K562 (cell line): Measurements from ENCODE around the gene SLC15A5. TPM values are rescaled to one million over a fixed set of nuclear protein-coding genes. Genes with fewer than 3 reads are reported as not detected.

ENCODE experiments used
- ATAC-seq: fragments of 200-7000 bp; cut with Tn5 transposase; 3 replicates; pipeline ENCODE4 v1.9.1; 2020; ENCODE audit warnings: moderate library complexity
- BruUV-seq: library from RNA; stranded (reverse); fragments of 400-500 nt; replicated peaks from 2 replicates; lab custom pipeline; 2021; lab: Mats Ljungman, UMichigan
- CTCF ChIA-PET: fragments of 300-600 bp; formaldehyde crosslinking; extraction: SDS; loops from one replicate; lab custom pipeline; 2021; ENCODE audit warnings: low intra/inter-chr PET ratio; lab: Yijun Ruan, JAX
- POLR2A ChIA-PET: fragments of 300-600, 350-650 bp; sonication (Branson Sonifier 250); formaldehyde crosslinking; extraction: SDS; loops from one replicate; lab custom pipeline; 2021; ENCODE audit warnings: antibody characterized with exemption, inconsistent platforms; lab: Yijun Ruan, JAX
- DNase-seq, 4 experiments: peaks; one replicate each; pipeline versions ENCODE4 v3.0.0 to v3.0.0-alpha.2; 2011 to 2018; ENCODE audit warnings: low spot score in 3 of 4, mixed read lengths in 3 of 4; ENCODE audit errors: extremely low read depth in 1 of 4
- FAIRE-seq: peaks from 2 replicates; lab custom pipeline; 2011; peaks lifted over from hg19 to GRCh38; lab: Jason Lieb, UNC
- H2AFZ ChIP-seq: 2 replicates; pipeline ENCODE4 v1.6.0; 2011; ENCODE audit warnings: low read depth, low read length, control low read depth, inconsistent platforms
- H3K27ac ChIP-seq: fragments of 200-600 bp; 3 replicates; pipeline ENCODE4 v1.8.0; 2011; ENCODE audit warnings: low read depth, mild to moderate bottlenecking, control low read depth, inconsistent platforms, low read length, moderate library complexity, mixed read lengths; ENCODE audit errors: extremely low read depth
- H3K27me3 ChIP-seq, 2 experiments: fragments of 300-600 bp in 1 of 2; 2 replicates in 1 of 2; 3 replicates in 1 of 2; pipeline versions ENCODE4 v1.6.0 to v1.8.0; 2011; ENCODE audit warnings: inconsistent platforms in 2 of 2, low read length in 2 of 2, mild to moderate bottlenecking in 1 of 2, mixed read lengths in 1 of 2, moderate library complexity in 1 of 2; ENCODE audit not compliant: control insufficient read depth in 2 of 2, insufficient read depth in 2 of 2
- H3K36me3 ChIP-seq: fragments of 300-600 bp; 3 replicates; pipeline ENCODE4 v1.8.0; 2011; ENCODE audit warnings: mild to moderate bottlenecking, low read length, inconsistent platforms; ENCODE audit not compliant: control insufficient read depth, insufficient read depth
- H3K4me1 ChIP-seq, 2 experiments: fragments of 200-600 bp in 1 of 2; replicated peaks in 1 of 2; 2 replicates in 1 of 2; 3 replicates in 1 of 2; pipeline versions ENCODE4 v1.5.1 to v1.8.0; 2011; ENCODE audit warnings: inconsistent platforms in 2 of 2, low read length in 2 of 2, mild to moderate bottlenecking in 1 of 2, mixed read lengths in 1 of 2, moderate library complexity in 1 of 2; ENCODE audit not compliant: control insufficient read depth in 2 of 2, insufficient read depth in 2 of 2
- H3K4me2 ChIP-seq: 2 replicates; pipeline ENCODE4 v1.6.1; 2011; ENCODE audit warnings: low read length, control low read depth, inconsistent platforms, mixed read lengths; ENCODE audit not compliant: insufficient read depth
- H3K4me3 ChIP-seq: fragments of 200-600 bp; sonication (generic), shearing (Covaris generic); 2 replicates; pipeline ENCODE4 v1.5.1; 2016; ENCODE audit warnings: control low read depth, inconsistent platforms
- H3K79me2 ChIP-seq: fragments of 200-600 bp; 3 replicates; pipeline ENCODE4 v1.8.0; 2011; ENCODE audit warnings: low read length, inconsistent platforms; ENCODE audit not compliant: control insufficient read depth, insufficient read depth
- H3K9ac ChIP-seq, 2 experiments: 2 replicates each; pipeline versions ENCODE4 v1.6.0 to v1.6.1; 2011; ENCODE audit warnings: low read depth in 2 of 2, low read length in 2 of 2, control low read depth in 1 of 2, inconsistent platforms in 1 of 2, mild to moderate bottlenecking in 1 of 2, mixed read lengths in 1 of 2; ENCODE audit not compliant: insufficient read depth in 1 of 2
- H3K9me1 ChIP-seq: one replicate; pipeline ENCODE4 v1.6.0; 2011; ENCODE audit warnings: inconsistent platforms, mild to moderate bottlenecking, low read length, moderate library complexity; ENCODE audit not compliant: control insufficient read depth, insufficient read depth
- H3K9me3 ChIP-seq: replicated peaks from 2 replicates; pipeline ENCODE4 v1.5.1; 2011; ENCODE audit warnings: low read depth, low read length, inconsistent platforms; ENCODE audit not compliant: control insufficient read depth, insufficient read depth
- H4K20me1 ChIP-seq: replicated peaks from 2 replicates; pipeline ENCODE4 v1.6.1; 2011; ENCODE audit warnings: low read length, inconsistent platforms, mixed read lengths; ENCODE audit not compliant: control insufficient read depth, insufficient read depth
- AFF1 ChIP-seq, 2 experiments: fragments of 450-650 bp; IDR thresholded peaks; 2 replicates each; pipeline ENCODE4 v1.6.1; 2018; ENCODE audit warnings: mild to moderate bottlenecking in 2 of 2, low read depth in 1 of 2; ENCODE audit not compliant: partially characterized antibody in 2 of 2
- BRD9 ChIP-seq: fragments of 450-650 bp; IDR thresholded peaks from 2 replicates; pipeline ENCODE4 v1.6.1; 2018; ENCODE audit warnings: low read depth; ENCODE audit not compliant: partially characterized antibody
- CEBPB ChIP-seq: fragments of 450-650 bp; IDR thresholded peaks from 2 replicates; pipeline ENCODE4 v1.6.1; 2016; ENCODE audit warnings: missing genetic modification characterization, missing compliant biosample characterization
- CLOCK ChIP-seq: fragments of 250-450 bp; sonication (Bioruptor Pico); IDR thresholded peaks from 2 replicates; pipeline ENCODE4 v1.4.0; 2020; ENCODE audit warnings: mild to moderate bottlenecking, moderate library complexity, borderline replicate concordance
- DNMT1 ChIP-seq: fragments of 450-650 bp; IDR thresholded peaks from 2 replicates; pipeline ENCODE4 v1.6.1; 2016; ENCODE audit warnings: antibody characterized with exemption, mild to moderate bottlenecking
- JUNB ChIP-seq: fragments of 450-650 bp; formaldehyde crosslinking; conservative IDR thresholded peaks from 2 replicates; pipeline ENCODE4 v1.4.0; 2020; ENCODE audit warnings: mild to moderate bottlenecking
- NCOR1 ChIP-seq: fragments of 450-650 bp; IDR thresholded peaks from 2 replicates; pipeline ENCODE4 v1.6.1; 2016; ENCODE audit warnings: mild to moderate bottlenecking, moderate library complexity
- POLR3G ChIP-seq: IDR thresholded peaks from 2 replicates; pipeline ENCODE4 v1.6.1; 2011; ENCODE audit not compliant: insufficient read length, insufficient replicate concordance; ENCODE audit errors: extremely low read depth
- PTBP1 ChIP-seq: fragments of 200-400 bp; formaldehyde crosslinking; IDR thresholded peaks from 2 replicates; pipeline ENCODE4 v1.6.1; 2017; ENCODE audit warnings: low read depth, low read length
- RBM25 ChIP-seq: fragments of 200-400 bp; formaldehyde crosslinking; IDR thresholded peaks from 2 replicates; pipeline ENCODE4 v1.6.1; 2018; ENCODE audit warnings: low read length, low read depth, moderate library complexity; ENCODE audit not compliant: severe bottlenecking
- TFE3 ChIP-seq: fragments of 450-650 bp; formaldehyde crosslinking; IDR thresholded peaks from 2 replicates; pipeline ENCODE4 v1.4.0; 2020; ENCODE audit warnings: mild to moderate bottlenecking, mixed read lengths
- TGIF2 ChIP-seq: sonication (generic); formaldehyde crosslinking; IDR thresholded peaks from 2 replicates; pipeline ENCODE4 v1.8.1; 2022; ENCODE audit warnings: mild to moderate bottlenecking, missing genetic modification reagents, moderate library complexity
- TOE1 ChIP-seq, 2 experiments: fragments of 450-650 bp in 1 of 2; sonication (generic) in 1 of 2; formaldehyde crosslinking in 1 of 2; IDR thresholded peaks; 2 replicates each; pipeline versions ENCODE4 v1.7.1 to v1.8.0; 2016 to 2022; ENCODE audit warnings: borderline replicate concordance in 2 of 2, mild to moderate bottlenecking in 2 of 2, antibody characterized with exemption in 1 of 2, inconsistent platforms in 1 of 2, low read depth in 1 of 2, missing genetic modification reagents in 1 of 2, moderate library complexity in 1 of 2
- ZNF239 ChIP-seq: fragments of 250-450 bp; sonication (Bioruptor Pico); IDR thresholded peaks from 2 replicates; pipeline ENCODE4 v1.4.0; 2020; ENCODE audit warnings: mild to moderate bottlenecking
- WGBS: fragments of 100-300 bp; shearing (Covaris generic); methylation state at CpG from one replicate; pipeline ENCODE4 v1.1.6; 2016; ENCODE audit warnings: low coverage, mixed read lengths; ENCODE audit not compliant: insufficient coverage; ENCODE audit errors: missing lambda C conversion rate; 5-methylcytosine and 5-hydroxymethylcytosine counted together
- in situ Hi-C: fragments of 300-500 bp; cut with MboI; formaldehyde crosslinking; loops from 4 replicates; pipeline ENCODE4 v1.15.0; 2018; ENCODE audit warnings: inconsistent platforms, mixed read lengths
- intact Hi-C: fragments of 100-400 bp; cut with micrococcal nuclease; formaldehyde crosslinking; loops from 2 replicates; pipeline ENCODE4 v1.14.2; 2022
- polyA plus RNA-seq, 8 experiments: library from polyadenylated mRNA; depleted of rRNA in 4 of 8; stranded (reverse) in 5 of 8; unstranded in 3 of 8; fragments of >200 nt; fragmentation: Nextera tagmentation in 2 of 8; fragmentation: Illumina TruSeq in 1 of 8; extraction: Ambion mirVana in 2 of 8; extraction: Trizol in 1 of 8; gene quantifications; 2 replicates each; pipeline versions ENCODE4 v1.2.1 to v1.2.3, GENCODE V29; 2011 to 2014; ENCODE audit warnings: inconsistent platforms in 1 of 8, missing spikeins in 1 of 8
- total RNA-seq, 7 experiments: library from RNA; depleted of rRNA in 6 of 7; stranded (reverse); fragments of >200 nt in 6 of 7; fragmentation: Illumina TruSeq in 2 of 7; extraction: Trizol in 2 of 7; gene quantifications; 2 replicates each; pipeline versions ENCODE4 v1.2.1 to v1.2.3, GENCODE V29; 2011 to 2021; ENCODE audit warnings: low replicate concordance in 1 of 7

The SLC15A5 gene
- total and polyA plus RNA-seq, 9 of the 15 experiments (the other 6 are each of a cell fraction or from before 2014, with no cell fraction given): not detected

DNA sequence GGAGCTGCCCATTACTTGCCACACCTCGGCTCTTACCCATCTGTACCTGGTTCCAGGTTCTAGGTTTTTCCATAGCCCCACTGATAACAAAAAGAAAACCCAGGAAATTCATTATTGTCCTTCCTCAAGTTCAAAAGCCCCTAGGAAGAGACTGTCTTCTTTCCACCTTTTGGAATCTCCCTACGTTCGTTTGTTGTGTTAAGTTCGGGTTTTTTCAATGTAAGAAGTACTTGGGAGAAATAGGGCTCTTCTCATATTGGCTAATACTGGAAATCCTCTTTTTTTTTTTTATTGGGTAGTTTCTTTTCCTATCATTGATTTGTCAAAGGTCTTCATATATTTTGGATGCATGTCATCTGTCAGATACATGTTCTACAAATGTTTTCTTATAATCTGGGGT, 17.3 kb downstream of the SLC15A5 start (continued):
- no peak for TF ChIP-seq TFE3 (CRISPR knock-in tag)
- no peak for TF ChIP-seq CEBPB (tag)
- no peak for TF ChIP-seq PTBP1
- no peak for TF ChIP-seq POLR3G
- TF ChIP-seq RBM25: no peak

GRCh38 chr12:16258963-16259362, 18.5 kb downstream of the SLC15A5 start:
- Histone ChIP-seq H3K36me3 (no peaks in the 10 kb centered on the region), H3K9me1 (no peaks in the 10 kb centered on the region), H3K9ac (no peak overlapping the region), H3K79me2 (no peaks in the 10 kb centered on the region), H4K20me1 (no peaks in the 10 kb centered on the region), H2AFZ (no peak overlapping the region), H3K9me3 (no peaks in the 10 kb centered on the region), H3K27me3 (no peaks in the 10 kb centered on the region), H3K4me3 (no peak overlapping the region), H3K27ac (no peak overlapping the region), H3K4me1 (no peaks in the 10 kb centered on the region), H3K4me2 (no peak overlapping the region)
- FAIRE-seq: no peak
- intact Hi-C loops: no loop called here
- POLR2A ChIA-PET: no interaction called here
- BruUV-seq: no TSS peak
- in situ Hi-C loops: no loop called here
- no peak for ATAC-seq
- CTCF ChIA-PET: no interaction called here
- no peak for DNase-seq
- no CpG with 5 or more reads among the region's 2 CpGs for WGBS
- TF ChIP-seq DNMT1 (no peak), JUNB (no peak), AFF1 (IDR thresholded peaks at IDR 0.05; ENCODE audit: low read depth in 1 of 2, partially characterized antibody in 2 of 2) (no peak), ZNF239 (no peak), TGIF2 (no peak), BRD9 (no peak), NCOR1 (no peak), CLOCK (CRISPR knock-in tag) (no peak), TOE1 (IDR thresholded peaks at IDR 0.05; ENCODE audit: borderline replicate concordance) (no peak), TOE1 (CRISPR knock-in tag; IDR thresholded peaks at IDR 0.05; ENCODE audit: borderline replicate concordance, low read depth) (no peak)
